OCI-LY7 (cell line): ENCODE measurements around the gene BDKRB1. TPM values are rescaled to one million over a fixed set of nuclear protein-coding genes. Genes with fewer than 3 reads are reported as not detected.

Source experiments
- BruUV-seq: library from RNA; stranded (reverse); fragments of 400-500 nt; replicated peaks from 2 replicates; lab custom pipeline; 2021; lab: Mats Ljungman, UMichigan
- CTCF ChIA-PET: fragments of 300-600 bp; sonication (Branson Sonifier 250); formaldehyde crosslinking; loops from one replicate; lab custom pipeline; 2022; ENCODE audit warnings: antibody characterized with exemption; ENCODE audit not compliant: unreplicated experiment; lab: Charles Lee
- POLR2A ChIA-PET: fragments of 300-600 bp; sonication (Branson Sonifier 250); formaldehyde crosslinking; loops from one replicate; lab custom pipeline; 2022; ENCODE audit warnings: antibody characterized with exemption; lab: Charles Lee
- DNase-seq: peaks from one replicate; pipeline ENCODE4 v3.0.0-alpha.2; 2015; ENCODE audit warnings: low spot score
- H2AFZ ChIP-seq: fragments of 200-600 bp; sonication (generic), shearing (Covaris generic); 2 replicates; pipeline ENCODE4 v1.6.1; 2014; ENCODE audit warnings: mild to moderate bottlenecking, antibody characterized with exemption, low read length, moderate library complexity
- H3K27ac ChIP-seq: fragments of 200-600 bp; sonication (generic); 2 replicates; pipeline ENCODE4 v1.5.1; 2014; ENCODE audit warnings: mixed run types, low read depth, mild to moderate bottlenecking, moderate library complexity, low read length, inconsistent platforms; ENCODE audit not compliant: poor library complexity, severe bottlenecking
- H3K36me3 ChIP-seq: fragments of 200-600 bp; sonication (generic); 2 replicates; pipeline ENCODE4 v1.6.1; 2014; ENCODE audit warnings: mild to moderate bottlenecking, antibody characterized with exemption, low read length, moderate library complexity, mixed read lengths; ENCODE audit not compliant: insufficient read depth
- H3K4me1 ChIP-seq: fragments of 200-600 bp; sonication (generic); 2 replicates; pipeline ENCODE4 v1.5.1; 2014; ENCODE audit warnings: mild to moderate bottlenecking, low read length; ENCODE audit not compliant: insufficient read depth, poor library complexity, severe bottlenecking
- H3K4me2 ChIP-seq: fragments of 200-600 bp; sonication (generic); 2 replicates; pipeline ENCODE4 v1.6.1; 2014; ENCODE audit warnings: mild to moderate bottlenecking, low read length
- H3K4me3 ChIP-seq: fragments of 200-600 bp; sonication (generic); 2 replicates; pipeline ENCODE4 v1.5.1; 2014; ENCODE audit warnings: mild to moderate bottlenecking, low read depth, low read length; ENCODE audit not compliant: poor library complexity, severe bottlenecking
- H3K79me2 ChIP-seq: fragments of 200-600 bp; sonication (generic); 2 replicates; pipeline ENCODE4 v1.6.1; 2016; ENCODE audit warnings: low read depth, mild to moderate bottlenecking, low read length, moderate library complexity, mixed read lengths; ENCODE audit not compliant: insufficient read depth
- H3K9me2 ChIP-seq: fragments of 200-600 bp; sonication (generic); 2 replicates; pipeline ENCODE4 v1.6.1; 2016; ENCODE audit warnings: mild to moderate bottlenecking, low read length, mixed read lengths; ENCODE audit not compliant: insufficient read depth
- H3K9me3 ChIP-seq: fragments of 200-600 bp; sonication (generic); 2 replicates; pipeline ENCODE4 v1.6.1; 2014; ENCODE audit warnings: mild to moderate bottlenecking, mixed run types, low read length, mixed read lengths
- H4K20me1 ChIP-seq: fragments of 200-600 bp; sonication (generic); 2 replicates; pipeline ENCODE4 v1.6.1; 2014; ENCODE audit warnings: mild to moderate bottlenecking, antibody characterized with exemption, low read length, moderate library complexity, mixed read lengths; ENCODE audit not compliant: insufficient read depth
- CTCF ChIP-seq: fragments of 200-600 bp; sonication (generic); conservative IDR thresholded peaks from 2 replicates; pipeline ENCODE4 v1.5.1; 2014; ENCODE audit warnings: mild to moderate bottlenecking, antibody characterized with exemption, low read length, moderate library complexity, mixed read lengths
- EZH2phosphoT487 ChIP-seq: fragments of 200-600 bp; sonication (generic); IDR thresholded peaks from 2 replicates; pipeline ENCODE4 v1.6.1; 2018; ENCODE audit warnings: low read depth, borderline replicate concordance, mild to moderate bottlenecking, mixed run types, antibody characterized with exemption, low read length, moderate library complexity, mixed read lengths
- intact Hi-C: fragments of 100-400 bp; cut with micrococcal nuclease; formaldehyde crosslinking; loops from one replicate; pipeline ENCODE4 v1.10.0; 2022; ENCODE audit not compliant: unreplicated experiment
- small RNA-seq: library from RNA; depleted of rRNA; stranded (forward); fragments of <200 nt; gene quantifications from one replicate; pipeline ENCODE3, GENCODE V24; 2014
- total RNA-seq, 2 experiments: library from RNA; depleted of rRNA in 1 of 2; stranded (reverse); fragments of >200 nt in 1 of 2; shearing (Covaris generic) in 1 of 2; gene quantifications; 2 replicates each; pipeline ENCODE4 v1.2.3, GENCODE V29; 2014 to 2022

BDKRB1 gene
- total RNA-seq, 2 experiments from 2014 or later, result not detected

GRCh38 chr14:96309896-96310330 lies 53.9 kb downstream of the BDKRB1 start:
- peaks cover 67% of the 10 kb centered on the region for H3K36me3 ChIP-seq
- H2AFZ ChIP-seq, result no peak overlapping the region
- no peaks in the 10 kb centered on the region for H3K9me3 ChIP-seq
- H4K20me1 ChIP-seq, result no peaks in the 10 kb centered on the region
- H3K4me2 ChIP-seq, result no peak overlapping the region
- H3K27ac ChIP-seq, result no peak overlapping the region
- H3K4me3 ChIP-seq, result no peak overlapping the region
- H3K9me2 ChIP-seq, result no peaks in the 10 kb centered on the region
- TF ChIP-seq EZH2phosphoT487, result no peak
- peak; percentile 47; the same call in 1 of the 2 replicates for TF ChIP-seq CTCF
- peak; percentile 7 for DNase-seq
- POLR2A ChIA-PET, result interaction anchor here (0.7 to 1.1 kb wide), 3 partner anchors 9 to 271 kb away, joined by 3 to 5 read pairs (median 4); no protein-coding TSS in a partner anchor
- no peaks in the 10 kb centered on the region for H3K79me2 ChIP-seq
- CTCF ChIA-PET, result no interaction called here
- H3K4me1 ChIP-seq, result no peaks in the 10 kb centered on the region
- BruUV-seq, result no TSS peak
- intact Hi-C loops, result no loop called here

- Histone ChIP-seq H4K20me1 (no peaks in the 10 kb centered on the region), H3K9me3 (no peaks in the 10 kb centered on the region), H3K36me3 (peaks cover 68% of the 10 kb centered on the region), H3K27ac (no peak overlapping the region), H3K4me1 (no peaks in the 10 kb centered on the region), H3K4me3 (no peak overlapping the region), H3K79me2 (no peaks in the 10 kb centered on the region), H2AFZ (no peak overlapping the region), H3K4me2 (no peak overlapping the region), H3K9me2 (no peaks in the 10 kb centered on the region)
- TF ChIP-seq CTCF, result no peak
- TF ChIP-seq EZH2phosphoT487, result no peak
- CTCF ChIA-PET, result no interaction called here
- DNase-seq, result no peak
- BruUV-seq, result no TSS peak
- intact Hi-C loops, result no loop called here
- POLR2A ChIA-PET, result no interaction called here
Measured at GRCh38 chr14:96310906-96311305, 54.9 kb downstream of the BDKRB1 start.

Small RNAs within 50 kb of the gene (small RNA-seq; reads per million reads assigned to genes)
- gene CKS1BP1, result not detected

Other genes with a start within 250 kb of the BDKRB1 start
- 0.03 TPM in 1 of 2 replicates, not detected in the other for gene C14orf132, start 216.8 kb upstream of the BDKRB1 start, total RNA-seq (2014; rRNA removed; shearing (Covaris generic))
- gene C14orf132, start 216.8 kb upstream of the BDKRB1 start, total RNA-seq (2022), result 0.20 and 0.27 TPM in 2 replicates
- gene BDKRB2, start 51.4 kb upstream of the BDKRB1 start, total RNA-seq (2014; rRNA removed; shearing (Covaris generic)), result not detected in 2 replicates
- gene BDKRB2, start 51.4 kb upstream of the BDKRB1 start, total RNA-seq (2022), result 0.17 and 0.18 TPM in 2 replicates
- 15.7 and 16.7 TPM in 2 replicates for gene ATG2B, start 107.1 kb downstream of the BDKRB1 start, total RNA-seq (2014; rRNA removed; shearing (Covaris generic))
- 23.7 and 25.7 TPM in 2 replicates for gene ATG2B, start 107.1 kb downstream of the BDKRB1 start, total RNA-seq (2022)
- gene GSKIP, start 107.3 kb downstream of the BDKRB1 start, total RNA-seq (2014; rRNA removed; shearing (Covaris generic)), result 7.7 and 12.5 TPM in 2 replicates
- gene GSKIP, start 107.3 kb downstream of the BDKRB1 start, total RNA-seq (2022), result 10.9 and 12.6 TPM in 2 replicates
- 0.06 TPM in 1 of 2 replicates, not detected in the other for gene AK7, start 135.9 kb downstream of the BDKRB1 start, total RNA-seq (2014; rRNA removed; shearing (Covaris generic))
- gene AK7, start 135.9 kb downstream of the BDKRB1 start, total RNA-seq (2022), result 1.00 and 1.1 TPM in 2 replicates
- gene PAPOLA, start 246.2 kb downstream of the BDKRB1 start, total RNA-seq (2014; rRNA removed; shearing (Covaris generic)), result 80.1 and 99.3 TPM in 2 replicates
- 197 and 202 TPM in 2 replicates for gene PAPOLA, start 246.2 kb downstream of the BDKRB1 start, total RNA-seq (2022)